HepG2 (cell line): ENCODE measurements around the gene ADAMTS17. TPM values are rescaled to one million over a fixed set of nuclear protein-coding genes. Genes with fewer than 3 reads are reported as not detected.
A peak's percentile ranks its signal among the peaks of the same experiment; 100 is the strongest.

ENCODE experiments used
- ATAC-seq: fragments of 200-7000 bp; cut with Tn5 transposase; 3 replicates; pipeline ENCODE4 v1.9.1; 2020; ENCODE audit warnings: mild to moderate bottlenecking, moderate library complexity
- BruUV-seq: library from RNA; stranded (reverse); fragments of 400-500 nt; replicated peaks from 2 replicates; lab custom pipeline; 2021; lab: Mats Ljungman, UMichigan
- CTCF ChIA-PET: fragments of 300-600 bp; formaldehyde crosslinking; extraction: SDS; loops from one replicate; lab custom pipeline; 2021; ENCODE audit warnings: low total read pairs, inconsistent platforms, low intra/inter-chr PET ratio; lab: Yijun Ruan, JAX
- POLR2A ChIA-PET: fragments of 350-600 bp; sonication (Branson Sonifier 250); formaldehyde crosslinking; loops from one replicate; lab custom pipeline; 2020; ENCODE audit warnings: antibody characterized with exemption, inconsistent platforms; lab: Yijun Ruan, JAX
- DNase-seq: peaks from one replicate; pipeline ENCODE4 v3.0.0-alpha.2; 2015; ENCODE audit warnings: low spot score
- FAIRE-seq: peaks from 3 replicates; lab custom pipeline; 2011; peaks lifted over from hg19 to GRCh38; lab: Jason Lieb, UNC
- H2AFZ ChIP-seq: one replicate; pipeline ENCODE4 v1.6.1; 2011; ENCODE audit warnings: low read length, inconsistent platforms
- H3K27ac ChIP-seq: fragments of 300-600 bp; 3 replicates; pipeline ENCODE4 v1.8.0; 2011; ENCODE audit warnings: mixed run types, mild to moderate bottlenecking, mixed read lengths, low read length, inconsistent platforms; ENCODE audit not compliant: insufficient read depth; ENCODE audit errors: extremely low read length
- H3K27me3 ChIP-seq, 2 experiments: fragments of 200-600 bp in 1 of 2; 2 replicates in 1 of 2; 3 replicates in 1 of 2; pipeline versions ENCODE4 v1.6.0 to v1.8.0; 2011; ENCODE audit warnings: low read length in 2 of 2, mild to moderate bottlenecking in 2 of 2, moderate library complexity in 2 of 2, inconsistent platforms in 1 of 2; ENCODE audit not compliant: insufficient read depth in 2 of 2, control insufficient read depth in 1 of 2
- H3K36me3 ChIP-seq, 2 experiments: fragments of 200-600 bp in 1 of 2; replicated peaks in 1 of 2; 2 replicates in 1 of 2; 3 replicates in 1 of 2; pipeline versions ENCODE4 v1.5.1 to v1.8.0; 2011; ENCODE audit warnings: low read length in 2 of 2, inconsistent platforms in 1 of 2; ENCODE audit not compliant: insufficient read depth in 2 of 2, control insufficient read depth in 1 of 2
- H3K4me1 ChIP-seq: 2 replicates; pipeline ENCODE4 v1.5.1; 2012; ENCODE audit warnings: low read length, inconsistent platforms; ENCODE audit not compliant: insufficient read depth
- H3K4me2 ChIP-seq: 2 replicates; pipeline ENCODE4 v1.6.0; 2011; ENCODE audit warnings: low read depth, low read length, inconsistent platforms
- H3K4me3 ChIP-seq, 3 experiments: fragments of 200-600 bp in 1 of 3; sonication (generic), shearing (Covaris generic) in 1 of 3; replicated peaks in 1 of 3; 2 replicates each; pipeline ENCODE4 v1.5.1; 2011 to 2016; ENCODE audit warnings: low read length in 3 of 3, inconsistent platforms in 2 of 3, low read depth in 2 of 3, mild to moderate bottlenecking in 2 of 3, control low read depth in 1 of 3, mixed read lengths in 1 of 3; ENCODE audit not compliant: insufficient read depth in 1 of 3
- H3K79me2 ChIP-seq: one replicate; pipeline ENCODE4 v1.6.1; 2011; ENCODE audit warnings: low read length, inconsistent platforms; ENCODE audit not compliant: insufficient read depth
- H3K9ac ChIP-seq: 2 replicates; pipeline ENCODE4 v1.6.0; 2011; ENCODE audit warnings: mild to moderate bottlenecking, low read depth, low read length, inconsistent platforms; ENCODE audit not compliant: insufficient read depth
- H3K9me3 ChIP-seq: 2 replicates; pipeline ENCODE4 v1.5.1; 2012; ENCODE audit warnings: mild to moderate bottlenecking, low read length
- H4K20me1 ChIP-seq: 2 replicates; pipeline ENCODE4 v1.6.0; 2011; ENCODE audit warnings: inconsistent platforms, mild to moderate bottlenecking, low read length, moderate library complexity; ENCODE audit not compliant: insufficient read depth
- GLI4 ChIP-seq: sonication (generic); formaldehyde crosslinking; IDR thresholded peaks from 2 replicates; pipeline ENCODE4 v1.5.1; 2020; ENCODE audit warnings: missing genetic modification reagents, mild to moderate bottlenecking, moderate library complexity, borderline replicate concordance
- HOXA3 ChIP-seq: sonication (generic); formaldehyde crosslinking; IDR thresholded peaks from 2 replicates; pipeline ENCODE4 v1.5.0; 2020; ENCODE audit warnings: missing genetic modification reagents
- IRF9 ChIP-seq: sonication (generic); formaldehyde crosslinking; IDR thresholded peaks from 2 replicates; pipeline ENCODE4 v1.8.0; 2022; ENCODE audit warnings: missing genetic modification reagents, mild to moderate bottlenecking, borderline replicate concordance
- MTA1 ChIP-seq: sonication (generic); formaldehyde crosslinking; IDR thresholded peaks from 2 replicates; pipeline ENCODE4 v1.4.0; 2020; ENCODE audit warnings: missing genetic modification reagents, mild to moderate bottlenecking, borderline replicate concordance
- RFX5 ChIP-seq: IDR thresholded peaks from 2 replicates; pipeline ENCODE4 v1.6.1; 2011; ENCODE audit warnings: low read depth, low read length, improper control_type of control experiment
- ZBTB3 ChIP-seq: sonication (generic); formaldehyde crosslinking; IDR thresholded peaks from 2 replicates; pipeline ENCODE4 v1.4.0; 2020; ENCODE audit warnings: low read depth, mild to moderate bottlenecking, moderate library complexity, missing genetic modification reagents, borderline replicate concordance
- ZC3H4 ChIP-seq: sonication (generic); formaldehyde crosslinking; IDR thresholded peaks from 2 replicates; pipeline ENCODE4 v1.4.0; 2020; ENCODE audit warnings: missing genetic modification reagents, borderline replicate concordance
- ZIK1 ChIP-seq: sonication (generic); formaldehyde crosslinking; IDR thresholded peaks from 2 replicates; pipeline ENCODE4 v1.5.0; 2020; ENCODE audit warnings: mild to moderate bottlenecking, low read depth, missing genetic modification reagents, borderline replicate concordance
- WGBS: methylation state at CpG from one replicate; pipeline ENCODE4 v1.1.6; 2017; ENCODE audit warnings: low lambda C conversion rate; 5-methylcytosine and 5-hydroxymethylcytosine counted together
- in situ Hi-C: cut with HindIII; loops from 2 replicates; pipeline ENCODE4 v1.10.0; 2017; ENCODE audit warnings: low pct_unique_long_range_greater_than_20kb; ENCODE audit not compliant: extremely low pct_ligation_motif_present
- intact Hi-C: fragments of 100-400 bp; cut with micrococcal nuclease; formaldehyde crosslinking; loops from one replicate; pipeline ENCODE4 v1.10.0; 2022; ENCODE audit not compliant: unreplicated experiment
- polyA plus RNA-seq, 8 experiments: library from polyadenylated mRNA; depleted of rRNA in 3 of 8; stranded (reverse) in 7 of 8; unstranded in 1 of 8; fragments of >200 nt; fragmentation: Illumina TruSeq in 4 of 8; extraction: Trizol in 4 of 8; gene quantifications; 2 replicates each; pipeline versions ENCODE4 v1.2.1 to v1.2.3, GENCODE V29; 2011 to 2016; ENCODE audit warnings: low read depth in 4 of 8, missing spikeins in 1 of 8, mixed read lengths in 1 of 8; ENCODE audit not compliant: insufficient read depth in 1 of 8
- total RNA-seq, 5 experiments: library from RNA; depleted of rRNA; stranded (reverse); fragments of >200 nt; fragmentation: Illumina TruSeq; extraction: Trizol; gene quantifications; 2 replicates each; pipeline ENCODE4 v1.2.3, GENCODE V29; 2016; ENCODE audit warnings: low read depth in 1 of 5
- TF ChIP-seq, protein P1 (sequence below): fragments of 450-650 bp; IDR thresholded peaks from 2 replicates; pipeline ENCODE4 v1.6.1; 2016

The ADAMTS17 gene
- total and polyA plus RNA-seq, 2 of the 13 experiments (the other 11 are each of a cell fraction or from before 2014, with no cell fraction given), result 0.02 to 0.04 TPM

- H3K4me2 ChIP-seq, result no peak overlapping the region
- H3K9ac ChIP-seq, result no peak overlapping the region
- BruUV-seq, result no TSS peak
- DNase-seq (no peak), FAIRE-seq (no peak), ATAC-seq (no peak)
- H3K79me2 ChIP-seq, result no peaks in the 10 kb centered on the region
- no peak for TF ChIP-seq GLI4 (CRISPR knock-in tag)
- TF ChIP-seq ZIK1 (CRISPR knock-in tag), result no peak
- no peak for TF ChIP-seq IRF9 (CRISPR knock-in tag)
- no peak for TF ChIP-seq ZC3H4
- no peak for TF ChIP-seq HOXA3
- in situ Hi-C loops, result no loop called here
- H3K36me3 ChIP-seq, result no peaks in the 10 kb centered on the region
- no peaks in the 10 kb centered on the region for H3K9me3 ChIP-seq
- H3K4me3 ChIP-seq, result no peak overlapping the region
- peaks cover 10% of the 10 kb centered on the region; the same call in 1 of the 2 replicates for H3K4me1 ChIP-seq
- H3K27me3 ChIP-seq, result peaks cover 0 to 1% of the 10 kb centered on the region in 2 experiments; a peak in 3 of 5 replicates
- H4K20me1 ChIP-seq, result no peaks in the 10 kb centered on the region
- POLR2A ChIA-PET, result no interaction called here
- H2AFZ ChIP-seq, result no peak overlapping the region
- intact Hi-C loops, result no loop called here
- CTCF ChIA-PET, result no interaction called here
- no peak overlapping the region for H3K27ac ChIP-seq
- 74% methylated on average over 2 of the region's 4 CpGs for WGBS
Observed at GRCh38 chr15:100189849-100190248, 151.9 kb downstream of the ADAMTS17 start.

DNA sequence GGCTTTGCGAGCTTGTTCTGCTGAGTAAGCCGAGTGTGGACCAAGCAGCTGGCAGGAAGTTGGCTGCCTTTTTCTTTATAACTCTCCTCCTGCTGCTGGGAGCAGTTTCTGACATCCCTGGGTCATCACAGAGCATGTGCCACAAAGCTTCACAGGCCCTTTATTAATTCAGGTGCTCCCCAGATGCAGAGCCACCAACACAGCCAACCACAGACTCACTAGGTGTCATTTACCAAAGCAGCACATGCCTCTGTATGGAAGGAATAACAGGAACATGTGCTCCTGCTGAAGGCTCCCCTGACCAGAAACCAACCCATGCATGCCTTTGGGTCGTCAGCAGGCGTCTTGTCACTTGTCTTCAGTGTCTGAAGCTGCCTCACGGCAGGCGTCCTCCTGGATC, 152.5 kb downstream of the ADAMTS17 start:
- TF ChIP-seq ZBTB3 (CRISPR knock-in tag) (no peak), MTA1 (no peak), RFX5 (no peak)
- TF ChIP-seq, protein P1, sequence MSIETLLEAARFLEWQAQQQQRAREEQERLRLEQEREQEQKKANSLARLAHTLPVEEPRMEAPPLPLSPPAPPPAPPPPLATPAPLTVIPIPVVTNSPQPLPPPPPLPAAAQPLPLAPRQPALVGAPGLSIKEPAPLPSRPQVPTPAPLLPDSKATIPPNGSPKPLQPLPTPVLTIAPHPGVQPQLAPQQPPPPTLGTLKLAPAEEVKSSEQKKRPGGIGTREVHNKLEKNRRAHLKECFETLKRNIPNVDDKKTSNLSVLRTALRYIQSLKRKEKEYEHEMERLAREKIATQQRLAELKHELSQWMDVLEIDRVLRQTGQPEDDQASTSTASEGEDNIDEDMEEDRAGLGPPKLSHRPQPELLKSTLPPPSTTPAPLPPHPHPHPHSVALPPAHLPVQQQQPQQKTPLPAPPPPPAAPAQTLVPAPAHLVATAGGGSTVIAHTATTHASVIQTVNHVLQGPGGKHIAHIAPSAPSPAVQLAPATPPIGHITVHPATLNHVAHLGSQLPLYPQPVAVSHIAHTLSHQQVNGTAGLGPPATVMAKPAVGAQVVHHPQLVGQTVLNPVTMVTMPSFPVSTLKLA, result peak; percentile 77
- H3K36me3 ChIP-seq, result no peaks in the 10 kb centered on the region
- POLR2A ChIA-PET, result no interaction called here
- H4K20me1 ChIP-seq, result no peaks in the 10 kb centered on the region
- no peak for ATAC-seq
- peaks cover 10% of the 10 kb centered on the region; the same call in 1 of the 2 replicates for H3K4me1 ChIP-seq
- BruUV-seq, result no TSS peak
- CTCF ChIA-PET, result no interaction called here
- 100% methylated on average over 1 of the region's 6 CpGs for WGBS
- H3K9ac ChIP-seq, result no peak overlapping the region
- H3K4me3 ChIP-seq, result no peak overlapping the region
- intact Hi-C loops, result no loop called here
- FAIRE-seq, result no peak
- no peaks in the 10 kb centered on the region for H3K9me3 ChIP-seq
- H3K27ac ChIP-seq, result no peak overlapping the region
- H3K4me2 ChIP-seq, result no peak overlapping the region
- DNase-seq, result no peak
- in situ Hi-C loops, result no loop called here
- peaks cover 0 to 1% of the 10 kb centered on the region in 2 experiments; a peak in 3 of 5 replicates for H3K27me3 ChIP-seq
- no peaks in the 10 kb centered on the region for H3K79me2 ChIP-seq
- no peak overlapping the region for H2AFZ ChIP-seq
